ENCODE results near the gene COX20. TPM values are rescaled to one million over a fixed set of nuclear protein-coding genes. Genes with fewer than 3 reads are reported as not detected.
A peak's percentile ranks its signal among the peaks of the same experiment; 100 is the strongest.

Gene COX20
- total RNA-seq, 2 experiments from 2014 or later: 33.1 to 34.7 TPM

- peak; percentile 3 for ATAC-seq
- peaks cover 31% of the 10 kb centered on the region for H3K36me3 Mint-ChIP-seq (ENCODE audit: low read depth)
- CTCF ChIA-PET: interaction anchor here (0.8 to 3.4 kb wide), 7 partner anchors 16 to 320 kb away, joined by 3 to 15 read pairs (median 3); partner anchors contain the start of gene HNRNPU
- no peaks in the 10 kb centered on the region for H3K9me3 Mint-ChIP-seq
- peak overlapping the region; percentile 98 for H3K27ac Mint-ChIP-seq
- TF ChIP-seq, protein P1, sequence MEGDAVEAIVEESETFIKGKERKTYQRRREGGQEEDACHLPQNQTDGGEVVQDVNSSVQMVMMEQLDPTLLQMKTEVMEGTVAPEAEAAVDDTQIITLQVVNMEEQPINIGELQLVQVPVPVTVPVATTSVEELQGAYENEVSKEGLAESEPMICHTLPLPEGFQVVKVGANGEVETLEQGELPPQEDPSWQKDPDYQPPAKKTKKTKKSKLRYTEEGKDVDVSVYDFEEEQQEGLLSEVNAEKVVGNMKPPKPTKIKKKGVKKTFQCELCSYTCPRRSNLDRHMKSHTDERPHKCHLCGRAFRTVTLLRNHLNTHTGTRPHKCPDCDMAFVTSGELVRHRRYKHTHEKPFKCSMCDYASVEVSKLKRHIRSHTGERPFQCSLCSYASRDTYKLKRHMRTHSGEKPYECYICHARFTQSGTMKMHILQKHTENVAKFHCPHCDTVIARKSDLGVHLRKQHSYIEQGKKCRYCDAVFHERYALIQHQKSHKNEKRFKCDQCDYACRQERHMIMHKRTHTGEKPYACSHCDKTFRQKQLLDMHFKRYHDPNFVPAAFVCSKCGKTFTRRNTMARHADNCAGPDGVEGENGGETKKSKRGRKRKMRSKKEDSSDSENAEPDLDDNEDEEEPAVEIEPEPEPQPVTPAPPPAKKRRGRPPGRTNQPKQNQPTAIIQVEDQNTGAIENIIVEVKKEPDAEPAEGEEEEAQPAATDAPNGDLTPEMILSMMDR (IDR thresholded peaks at IDR 0.05): peak; percentile 20
- peaks cover 23% of the 10 kb centered on the region for H3K4me1 Mint-ChIP-seq (ENCODE audit: low read depth)
- intact Hi-C loops (cut with micrococcal nuclease): loop anchor here (10.0 kb wide), 1 partner anchor 141 kb away; no protein-coding TSS in a partner anchor
- peak overlapping the region; percentile 93 for H3K4me3 Mint-ChIP-seq
- H3K27me3 Mint-ChIP-seq: no peaks in the 10 kb centered on the region
- DNase-seq: peak; percentile 65
- POLR2A ChIA-PET: interaction anchor here (0.8 to 16.7 kb wide), 12 partner anchors 9 to 181 kb away, joined by 3 to 554 read pairs (median 5); partner anchors contain the start of genes DESI2 and HNRNPU
Observed at GRCh38 chr1:244833734-244834542, 1.5 kb upstream of the COX20 start.

DNA sequence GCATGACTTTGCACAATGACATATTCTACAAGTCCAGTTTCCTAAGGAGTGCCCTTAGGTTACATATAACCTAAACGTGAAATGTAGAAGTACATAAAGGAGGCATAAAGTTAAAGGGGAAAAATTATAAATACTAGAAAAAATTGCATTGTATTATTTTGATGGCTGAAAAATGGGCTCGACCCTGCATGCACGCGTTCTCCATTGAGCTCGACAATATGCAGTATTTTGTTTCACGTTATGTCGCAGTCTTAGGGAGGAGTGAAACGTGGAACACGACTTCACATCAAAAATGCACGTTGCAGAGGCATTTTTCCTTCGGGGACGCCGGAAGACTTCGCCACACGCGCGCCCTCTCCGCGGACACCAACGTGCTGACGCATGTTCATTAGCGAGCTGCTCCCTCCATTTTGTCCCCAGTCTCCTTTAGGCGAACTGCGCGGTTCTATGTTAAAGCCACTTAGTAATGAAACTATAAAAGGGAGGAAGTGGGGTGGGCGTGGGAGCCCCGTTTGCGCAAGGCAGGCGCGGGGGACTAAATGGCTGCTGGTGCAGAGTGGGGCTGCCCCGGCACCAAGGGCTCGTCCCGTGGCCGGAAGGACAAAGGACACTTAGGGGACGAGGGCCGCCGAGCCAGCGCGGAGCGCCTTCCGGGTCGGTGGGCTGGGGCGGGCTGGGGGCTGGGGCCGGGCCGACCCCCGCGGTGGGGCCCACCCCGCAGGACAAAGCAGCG is 749 bp upstream of the COX20 start:
- intact Hi-C loops (cut with micrococcal nuclease): loop anchor here (10.0 kb wide), 1 partner anchor 140 kb away; no protein-coding TSS in a partner anchor
- ChIA-PET POLR2A (interaction anchor here (0.8 to 16.7 kb wide), 12 partner anchors 9 to 181 kb away, joined by 3 to 554 read pairs (median 5); partner anchors contain the start of genes DESI2 and HNRNPU), CTCF (interaction anchor here (0.7 to 3.4 kb wide), 9 partner anchors 16 to 319 kb away, joined by 3 to 15 read pairs (median 3); partner anchors contain the start of gene HNRNPU)
- H3K27me3 Mint-ChIP-seq: no peaks in the 10 kb centered on the region
- peak; percentile 78 for ATAC-seq
- H3K27ac Mint-ChIP-seq: peak overlapping the region; percentile 98
- peak; percentile 98 for DNase-seq
- peak overlapping the region; percentile 93 for H3K4me3 Mint-ChIP-seq
- H3K9me3 Mint-ChIP-seq: no peaks in the 10 kb centered on the region
- peaks cover 31% of the 10 kb centered on the region for H3K4me1 Mint-ChIP-seq (ENCODE audit: low read depth)
- H3K36me3 Mint-ChIP-seq (ENCODE audit: low read depth): peaks cover 39% of the 10 kb centered on the region
- TF ChIP-seq, protein P1 (IDR thresholded peaks at IDR 0.05): no peak

DNA sequence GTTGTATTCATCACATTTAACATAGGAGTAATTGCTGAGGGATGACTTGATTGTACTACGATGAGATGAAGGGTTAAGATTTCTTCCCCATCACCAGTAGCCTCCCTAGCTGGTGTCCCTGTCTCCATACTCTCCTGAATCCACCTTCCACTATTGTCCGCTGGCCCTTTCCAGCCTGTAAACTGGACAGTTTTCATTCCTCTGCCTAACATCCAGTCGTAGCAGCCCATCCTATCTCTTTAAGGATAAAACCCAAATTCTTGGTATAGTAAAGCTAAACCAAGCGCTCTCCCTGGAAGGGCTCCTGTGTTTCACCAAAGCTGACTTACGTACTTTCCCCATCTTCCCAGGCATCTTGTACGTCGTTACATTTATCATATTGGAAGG is 670 bp downstream of the COX20 start:
- peak overlapping the region; percentile 93 for H3K4me3 Mint-ChIP-seq
- no peaks in the 10 kb centered on the region for H3K27me3 Mint-ChIP-seq
- H3K4me1 Mint-ChIP-seq (ENCODE audit: low read depth): peaks cover 44% of the 10 kb centered on the region
- no peak for DNase-seq
- TF ChIP-seq, protein P1 (IDR thresholded peaks at IDR 0.05): no peak
- peak overlapping the region; percentile 98 for H3K27ac Mint-ChIP-seq
- intact Hi-C loops (cut with micrococcal nuclease): loop anchor here (1.0 to 10.0 kb wide), 2 partner anchors 26 to 139 kb away; no protein-coding TSS in a partner anchor
- H3K9me3 Mint-ChIP-seq: no peaks in the 10 kb centered on the region
- CTCF ChIA-PET: interaction anchor here (0.6 to 3.4 kb wide), 11 partner anchors 12 to 232 kb away, joined by 3 to 16 read pairs (median 4); partner anchors contain the start of gene HNRNPU
- POLR2A ChIA-PET: interaction anchor here (0.8 to 16.7 kb wide), 9 partner anchors 8 to 239 kb away, joined by 3 to 554 read pairs (median 7); partner anchors contain the start of genes DESI2 and HNRNPU
- H3K36me3 Mint-ChIP-seq (ENCODE audit: low read depth): peaks cover 51% of the 10 kb centered on the region
- ATAC-seq: no peak

DNA sequence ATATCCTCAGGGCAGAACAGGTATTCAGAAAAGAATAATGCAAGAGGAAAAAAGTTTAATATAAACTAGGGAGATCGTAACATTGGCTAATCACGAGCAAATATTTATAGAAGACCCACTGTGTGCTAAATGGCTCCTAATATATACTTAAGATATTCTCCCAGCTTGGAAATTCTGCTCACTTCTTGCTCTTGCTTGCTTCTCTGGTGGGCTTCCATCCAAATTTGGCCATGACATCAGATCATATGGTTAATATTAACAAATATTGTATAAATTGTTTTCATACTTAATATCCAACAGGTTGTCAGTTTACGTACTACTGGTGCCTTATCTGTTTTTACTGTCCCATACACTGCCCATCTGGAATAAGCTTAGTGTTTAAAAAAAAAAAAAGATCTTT is 1.1 kb downstream of the COX20 start:
- no peak for DNase-seq
- Mint-ChIP-seq H3K36me3 (ENCODE audit: low read depth) (peaks cover 55% of the 10 kb centered on the region), H3K4me1 (ENCODE audit: low read depth) (peaks cover 47% of the 10 kb centered on the region), H3K27ac (peak overlapping the region; percentile 98), H3K27me3 (no peaks in the 10 kb centered on the region), H3K4me3 (peak overlapping the region; percentile 93), H3K9me3 (no peaks in the 10 kb centered on the region)
- ChIA-PET CTCF (interaction anchor here (1.1 to 3.4 kb wide), 9 partner anchors 12 to 233 kb away, joined by 3 to 16 read pairs (median 6); partner anchors contain the start of gene HNRNPU), POLR2A (interaction anchor here (1.5 to 16.7 kb wide), 5 partner anchors 12 to 135 kb away, joined by 3 to 554 read pairs (median 13); partner anchors contain the start of gene HNRNPU)
- no peak for ATAC-seq
- TF ChIP-seq, protein P1 (IDR thresholded peaks at IDR 0.05): no peak
- intact Hi-C loops (cut with micrococcal nuclease): loop anchor here (1.0 to 10.0 kb wide), 2 partner anchors 26 to 138 kb away; no protein-coding TSS in a partner anchor

All from activated CD8-positive, alpha-beta T cell treated with anti-CD3 and anti-CD28 coated beads for 36 hours (primary cell).